ENCODE results near the gene WT1.
A peak's percentile ranks its signal among the peaks of the same experiment; 100 is the strongest.

WT1 gene

GRCh38 chr11:32464078-32464477 lies 28.7 kb upstream of the WT1 start:
- no peak overlapping the region for H3K27ac ChIP-seq

DNA sequence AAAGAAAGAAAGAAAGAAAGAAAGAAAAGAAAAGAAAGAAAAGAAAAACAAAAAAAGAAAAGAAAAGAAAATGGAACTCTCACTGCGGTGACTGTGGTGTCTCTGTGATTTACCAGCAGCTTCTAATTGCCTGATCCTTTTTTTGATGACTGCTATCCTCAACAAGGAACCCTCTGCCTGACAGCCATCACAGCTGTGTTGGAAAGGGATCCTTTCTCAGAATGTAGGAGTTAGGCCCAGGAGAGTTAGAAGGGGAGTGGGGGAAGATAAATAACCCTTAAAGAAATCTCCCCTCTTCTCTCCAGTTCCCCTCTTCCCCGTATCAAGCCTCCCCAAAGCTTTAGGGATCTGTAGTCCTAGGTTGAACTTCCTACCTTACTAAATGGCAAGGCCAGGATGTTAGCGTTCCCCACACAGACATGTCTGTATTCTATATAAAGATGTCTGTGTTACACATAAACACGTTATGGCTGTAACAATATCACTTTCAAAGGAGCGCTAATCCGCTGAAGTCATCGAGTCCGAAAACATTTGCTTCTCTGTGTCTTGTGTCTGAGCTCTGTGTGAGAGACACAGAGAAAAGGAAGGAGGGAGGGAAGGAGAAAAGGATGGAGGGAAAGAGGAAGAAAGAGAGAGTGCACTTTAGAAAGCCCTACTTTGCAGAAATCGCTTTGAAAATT lies 26.8 kb upstream of the WT1 start:
- TF ChIP-seq, protein P1, sequence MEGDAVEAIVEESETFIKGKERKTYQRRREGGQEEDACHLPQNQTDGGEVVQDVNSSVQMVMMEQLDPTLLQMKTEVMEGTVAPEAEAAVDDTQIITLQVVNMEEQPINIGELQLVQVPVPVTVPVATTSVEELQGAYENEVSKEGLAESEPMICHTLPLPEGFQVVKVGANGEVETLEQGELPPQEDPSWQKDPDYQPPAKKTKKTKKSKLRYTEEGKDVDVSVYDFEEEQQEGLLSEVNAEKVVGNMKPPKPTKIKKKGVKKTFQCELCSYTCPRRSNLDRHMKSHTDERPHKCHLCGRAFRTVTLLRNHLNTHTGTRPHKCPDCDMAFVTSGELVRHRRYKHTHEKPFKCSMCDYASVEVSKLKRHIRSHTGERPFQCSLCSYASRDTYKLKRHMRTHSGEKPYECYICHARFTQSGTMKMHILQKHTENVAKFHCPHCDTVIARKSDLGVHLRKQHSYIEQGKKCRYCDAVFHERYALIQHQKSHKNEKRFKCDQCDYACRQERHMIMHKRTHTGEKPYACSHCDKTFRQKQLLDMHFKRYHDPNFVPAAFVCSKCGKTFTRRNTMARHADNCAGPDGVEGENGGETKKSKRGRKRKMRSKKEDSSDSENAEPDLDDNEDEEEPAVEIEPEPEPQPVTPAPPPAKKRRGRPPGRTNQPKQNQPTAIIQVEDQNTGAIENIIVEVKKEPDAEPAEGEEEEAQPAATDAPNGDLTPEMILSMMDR (conservative IDR thresholded peaks at IDR 0.05), result no peak
- no peak overlapping the region for H3K27ac ChIP-seq

More at GRCh38 chr11:32464078-32464477, 28.7 kb upstream of the WT1 start:
- TF ChIP-seq, protein P1 (conservative IDR thresholded peaks at IDR 0.05), result no peak

- TF ChIP-seq, protein P1 (conservative IDR thresholded peaks at IDR 0.05), result no peak
- no peak overlapping the region for H3K27ac ChIP-seq
Observed at GRCh38 chr11:32456864-32457263, 21.5 kb upstream of the WT1 start.

- H3K27ac ChIP-seq, result no peak overlapping the region
- TF ChIP-seq, protein P1 (conservative IDR thresholded peaks at IDR 0.05), result no peak
Observed at GRCh38 chr11:32454993-32455392, 19.7 kb upstream of the WT1 start.

DNA sequence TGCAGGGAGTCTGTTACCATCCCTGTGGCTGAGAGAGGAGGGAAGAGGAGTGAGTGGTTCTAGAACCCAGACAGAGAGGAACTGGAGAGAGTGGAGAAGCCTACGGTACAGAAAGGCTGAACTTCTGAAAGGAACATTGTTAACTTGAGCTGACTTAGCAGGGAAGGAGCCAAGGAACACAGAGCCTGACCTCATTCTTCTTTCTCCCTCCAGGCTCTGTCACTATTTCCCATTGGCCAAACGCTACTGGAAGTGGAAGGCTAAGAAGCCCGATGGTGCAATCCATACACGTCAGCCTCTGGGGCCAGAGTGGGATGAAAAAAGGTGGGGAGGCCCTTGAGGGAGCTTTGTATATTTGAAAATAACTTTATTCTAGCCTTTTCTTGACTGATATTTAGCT lies 16.5 kb upstream of the WT1 start:
- H3K27ac ChIP-seq, result no peak overlapping the region
- TF ChIP-seq, protein P1 (conservative IDR thresholded peaks at IDR 0.05), result no peak

DNA sequence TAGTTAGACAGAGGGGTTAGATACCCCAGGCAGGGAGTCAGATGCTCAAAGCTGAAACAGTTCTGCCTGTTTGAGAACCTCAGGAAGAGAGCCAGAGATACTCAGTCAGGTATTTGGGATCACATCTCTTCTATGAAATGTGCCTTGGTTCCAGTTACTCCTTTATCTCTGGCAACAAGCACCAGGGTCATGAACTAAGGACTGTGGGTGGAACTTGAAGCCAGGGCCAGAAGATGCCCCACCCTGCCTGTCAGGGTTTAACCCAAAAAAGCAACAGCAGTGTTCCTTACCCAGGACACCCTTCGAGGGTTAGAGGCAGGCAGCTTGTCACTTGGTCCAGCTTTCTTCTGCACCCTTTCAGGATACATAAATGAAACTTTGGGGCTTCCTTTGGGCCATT lies 15.0 kb upstream of the WT1 start:
- TF ChIP-seq, protein P1 (conservative IDR thresholded peaks at IDR 0.05), result no peak
- no peak overlapping the region for H3K27ac ChIP-seq

- TF ChIP-seq, protein P1 (conservative IDR thresholded peaks at IDR 0.05), result peak; percentile 59
Observed at GRCh38 chr11:32448232-32448631, 12.9 kb upstream of the WT1 start.

More at GRCh38 chr11:32448232-32448631, 12.9 kb upstream of the WT1 start:
- H3K27ac ChIP-seq, result no peak overlapping the region
